ENCODE results near the gene PRKG1. TPM values are rescaled to one million over a fixed set of nuclear protein-coding genes. Genes with fewer than 3 reads are reported as not detected.

PRKG1 gene
- total RNA-seq, 1 experiment from 2014 or later: 16.5 TPM

DNA sequence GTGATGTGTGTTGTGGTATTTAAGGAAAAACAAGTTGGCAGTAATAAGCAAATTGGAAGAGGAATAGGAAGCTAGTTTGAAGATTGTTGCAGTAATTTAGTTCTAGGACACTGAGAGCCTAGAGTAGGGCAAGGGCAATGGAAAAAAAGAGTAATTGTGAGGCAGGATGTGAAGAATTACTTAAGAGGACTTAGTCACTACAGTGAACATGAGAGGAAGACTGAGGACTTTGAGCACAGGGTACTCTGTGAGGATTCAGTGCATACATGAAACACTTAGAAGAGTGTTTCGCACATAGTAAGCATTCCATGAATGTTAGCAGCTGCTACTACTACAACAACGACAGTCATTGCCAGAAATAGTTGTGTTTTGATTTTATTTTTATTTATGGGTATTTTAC lies 1208.9 kb downstream of the PRKG1 start:
- H3K27me3 Mint-ChIP-seq (ENCODE audit: low read depth): no peaks in the 10 kb centered on the region
- H3K4me3 Mint-ChIP-seq: no peak overlapping the region
- POLR2A ChIA-PET: no interaction called here
- ATAC-seq (no peak), DNase-seq (ENCODE audit: low spot score) (no peak)
- H3K27ac Mint-ChIP-seq: no peak overlapping the region
- CTCF ChIA-PET: no interaction called here
- H3K9me3 Mint-ChIP-seq: peaks cover 3% of the 10 kb centered on the region
- no peaks in the 10 kb centered on the region for H3K4me1 Mint-ChIP-seq
- 0 out of 2 replicates have a peak, but pooled peaks cover 3% of the 10 kb centered on the region for H3K36me3 Mint-ChIP-seq
- TF ChIP-seq OVOL2 (CRISPR knock-in tag; IDR thresholded peaks at IDR 0.05; ENCODE audit: borderline replicate concordance) (no peak), MYBL2 (CRISPR knock-in tag; IDR thresholded peaks at IDR 0.05) (no peak), SMAD4 (CRISPR knock-in tag; IDR thresholded peaks at IDR 0.05) (no peak), ZNF671 (CRISPR knock-in tag; IDR thresholded peaks at IDR 0.05) (no peak), ESRRA (CRISPR knock-in tag; IDR thresholded peaks at IDR 0.05; ENCODE audit: borderline replicate concordance) (no peak)
- TF ChIP-seq, protein P1, sequence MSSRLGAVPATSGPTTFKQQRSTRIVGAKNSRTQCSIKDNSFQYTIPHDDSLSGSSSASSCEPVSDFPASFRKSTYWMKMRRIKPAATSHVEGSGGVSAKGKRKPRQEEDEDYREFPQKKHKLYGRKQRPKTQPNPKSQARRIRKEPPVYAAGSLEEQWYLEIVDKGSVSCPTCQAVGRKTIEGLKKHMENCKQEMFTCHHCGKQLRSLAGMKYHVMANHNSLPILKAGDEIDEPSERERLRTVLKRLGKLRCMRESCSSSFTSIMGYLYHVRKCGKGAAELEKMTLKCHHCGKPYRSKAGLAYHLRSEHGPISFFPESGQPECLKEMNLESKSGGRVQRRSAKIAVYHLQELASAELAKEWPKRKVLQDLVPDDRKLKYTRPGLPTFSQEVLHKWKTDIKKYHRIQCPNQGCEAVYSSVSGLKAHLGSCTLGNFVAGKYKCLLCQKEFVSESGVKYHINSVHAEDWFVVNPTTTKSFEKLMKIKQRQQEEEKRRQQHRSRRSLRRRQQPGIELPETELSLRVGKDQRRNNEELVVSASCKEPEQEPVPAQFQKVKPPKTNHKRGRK (CRISPR knock-in tag; IDR thresholded peaks at IDR 0.05; ENCODE audit: borderline replicate concordance): no peak

DNA sequence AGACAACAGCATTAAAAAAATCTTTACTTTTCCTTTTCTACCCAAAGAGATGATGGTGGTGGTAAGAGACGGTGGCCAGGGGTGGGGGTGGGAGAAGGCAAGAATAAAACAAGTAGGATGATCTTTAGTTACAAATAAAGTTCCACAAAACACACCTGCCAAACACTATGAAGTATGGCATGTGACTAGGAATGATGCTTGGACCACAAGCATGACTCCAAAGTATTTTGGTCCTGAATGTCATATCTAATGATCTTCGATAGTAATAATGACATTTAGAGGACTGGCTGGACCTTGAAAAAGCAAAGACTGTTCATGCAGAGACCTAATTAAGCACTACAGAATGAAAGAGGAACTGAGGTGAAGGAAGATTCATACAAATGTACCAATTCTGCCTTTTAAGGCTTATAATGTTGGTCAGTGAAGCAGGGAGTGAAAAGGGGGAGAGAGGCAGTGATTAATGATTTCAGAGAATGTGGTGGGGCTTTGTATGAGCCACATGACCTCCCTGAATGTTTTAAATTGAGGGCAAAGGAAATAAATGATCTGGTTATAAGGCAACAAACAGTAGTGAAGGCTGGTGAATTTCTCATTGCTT lies 1210.2 kb downstream of the PRKG1 start:
- no peak for DNase-seq (ENCODE audit: low spot score)
- Mint-ChIP-seq H3K4me1 (no peaks in the 10 kb centered on the region), H3K4me3 (no peak overlapping the region), H3K9me3 (no peaks in the 10 kb centered on the region), H3K27me3 (ENCODE audit: low read depth) (no peaks in the 10 kb centered on the region), H3K27ac (peak overlapping the region; percentile 11; the same call in 1 of the 2 replicates), H3K36me3 (no peaks in the 10 kb centered on the region)
- TF ChIP-seq, protein P2, sequence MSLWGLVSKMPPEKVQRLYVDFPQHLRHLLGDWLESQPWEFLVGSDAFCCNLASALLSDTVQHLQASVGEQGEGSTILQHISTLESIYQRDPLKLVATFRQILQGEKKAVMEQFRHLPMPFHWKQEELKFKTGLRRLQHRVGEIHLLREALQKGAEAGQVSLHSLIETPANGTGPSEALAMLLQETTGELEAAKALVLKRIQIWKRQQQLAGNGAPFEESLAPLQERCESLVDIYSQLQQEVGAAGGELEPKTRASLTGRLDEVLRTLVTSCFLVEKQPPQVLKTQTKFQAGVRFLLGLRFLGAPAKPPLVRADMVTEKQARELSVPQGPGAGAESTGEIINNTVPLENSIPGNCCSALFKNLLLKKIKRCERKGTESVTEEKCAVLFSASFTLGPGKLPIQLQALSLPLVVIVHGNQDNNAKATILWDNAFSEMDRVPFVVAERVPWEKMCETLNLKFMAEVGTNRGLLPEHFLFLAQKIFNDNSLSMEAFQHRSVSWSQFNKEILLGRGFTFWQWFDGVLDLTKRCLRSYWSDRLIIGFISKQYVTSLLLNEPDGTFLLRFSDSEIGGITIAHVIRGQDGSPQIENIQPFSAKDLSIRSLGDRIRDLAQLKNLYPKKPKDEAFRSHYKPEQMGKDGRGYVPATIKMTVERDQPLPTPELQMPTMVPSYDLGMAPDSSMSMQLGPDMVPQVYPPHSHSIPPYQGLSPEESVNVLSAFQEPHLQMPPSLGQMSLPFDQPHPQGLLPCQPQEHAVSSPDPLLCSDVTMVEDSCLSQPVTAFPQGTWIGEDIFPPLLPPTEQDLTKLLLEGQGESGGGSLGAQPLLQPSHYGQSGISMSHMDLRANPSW (CRISPR knock-in tag; conservative IDR thresholded peaks at IDR 0.05; ENCODE audit: low read depth): no peak
- TF ChIP-seq ZNF423 (CRISPR knock-in tag; IDR thresholded peaks at IDR 0.05) (no peak), ETV6 (CRISPR knock-in tag; IDR thresholded peaks at IDR 0.05) (no peak), TEAD1 (CRISPR knock-in tag; IDR thresholded peaks at IDR 0.05) (no peak), NR3C1 (CRISPR knock-in tag; conservative IDR thresholded peaks at IDR 0.05; ENCODE audit: low read depth) (no peak), ATF1 (CRISPR knock-in tag; IDR thresholded peaks at IDR 0.05) (no peak)
- TF ChIP-seq, protein P3, sequence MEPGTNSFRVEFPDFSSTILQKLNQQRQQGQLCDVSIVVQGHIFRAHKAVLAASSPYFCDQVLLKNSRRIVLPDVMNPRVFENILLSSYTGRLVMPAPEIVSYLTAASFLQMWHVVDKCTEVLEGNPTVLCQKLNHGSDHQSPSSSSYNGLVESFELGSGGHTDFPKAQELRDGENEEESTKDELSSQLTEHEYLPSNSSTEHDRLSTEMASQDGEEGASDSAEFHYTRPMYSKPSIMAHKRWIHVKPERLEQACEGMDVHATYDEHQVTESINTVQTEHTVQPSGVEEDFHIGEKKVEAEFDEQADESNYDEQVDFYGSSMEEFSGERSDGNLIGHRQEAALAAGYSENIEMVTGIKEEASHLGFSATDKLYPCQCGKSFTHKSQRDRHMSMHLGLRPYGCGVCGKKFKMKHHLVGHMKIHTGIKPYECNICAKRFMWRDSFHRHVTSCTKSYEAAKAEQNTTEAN (CRISPR knock-in tag; IDR thresholded peaks at IDR 0.05): no peak
- ChIA-PET POLR2A (no interaction called here), CTCF (no interaction called here)
- ATAC-seq: no peak

DNA sequence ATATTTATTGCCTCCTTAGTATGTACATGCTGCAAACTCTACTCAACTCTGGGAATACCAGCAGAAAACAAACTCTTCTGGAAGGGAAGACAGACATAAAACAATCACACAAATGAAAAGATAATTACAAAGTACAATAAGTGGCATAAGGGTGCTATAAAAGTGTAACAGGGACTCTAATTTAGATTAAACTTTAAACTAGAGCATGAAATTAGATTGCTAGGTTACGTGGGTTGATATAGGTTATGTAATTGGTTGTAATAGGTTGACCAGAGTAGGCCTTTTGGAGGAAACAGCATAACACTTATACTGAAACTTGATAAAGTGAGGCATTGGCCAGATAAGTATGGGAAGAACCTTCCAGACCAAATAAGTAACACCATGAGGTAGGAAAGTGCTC lies 1213.6 kb downstream of the PRKG1 start:
- no peaks in the 10 kb centered on the region for H3K9me3 Mint-ChIP-seq
- H3K4me1 Mint-ChIP-seq: no peaks in the 10 kb centered on the region
- ATAC-seq (no peak), DNase-seq (ENCODE audit: low spot score) (no peak)
- ChIA-PET CTCF (no interaction called here), POLR2A (no interaction called here)
- H3K4me3 Mint-ChIP-seq: no peak overlapping the region
- no peaks in the 10 kb centered on the region for H3K36me3 Mint-ChIP-seq
- H3K27ac Mint-ChIP-seq: no peak overlapping the region
- no peaks in the 10 kb centered on the region for H3K27me3 Mint-ChIP-seq (ENCODE audit: low read depth)
- TF ChIP-seq SOX15 (CRISPR knock-in tag; IDR thresholded peaks at IDR 0.05) (no peak), ZNF121 (CRISPR knock-in tag; IDR thresholded peaks at IDR 0.05) (no peak), TEAD1 (CRISPR knock-in tag; IDR thresholded peaks at IDR 0.05) (no peak), GTF2I (CRISPR knock-in tag; conservative IDR thresholded peaks at IDR 0.05) (no peak)
- TF ChIP-seq, protein P4, sequence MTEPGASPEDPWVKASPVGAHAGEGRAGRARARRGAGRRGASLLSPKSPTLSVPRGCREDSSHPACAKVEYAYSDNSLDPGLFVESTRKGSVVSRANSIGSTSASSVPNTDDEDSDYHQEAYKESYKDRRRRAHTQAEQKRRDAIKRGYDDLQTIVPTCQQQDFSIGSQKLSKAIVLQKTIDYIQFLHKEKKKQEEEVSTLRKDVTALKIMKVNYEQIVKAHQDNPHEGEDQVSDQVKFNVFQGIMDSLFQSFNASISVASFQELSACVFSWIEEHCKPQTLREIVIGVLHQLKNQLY (CRISPR knock-in tag; IDR thresholded peaks at IDR 0.05): no peak
- TF ChIP-seq, protein P5, sequence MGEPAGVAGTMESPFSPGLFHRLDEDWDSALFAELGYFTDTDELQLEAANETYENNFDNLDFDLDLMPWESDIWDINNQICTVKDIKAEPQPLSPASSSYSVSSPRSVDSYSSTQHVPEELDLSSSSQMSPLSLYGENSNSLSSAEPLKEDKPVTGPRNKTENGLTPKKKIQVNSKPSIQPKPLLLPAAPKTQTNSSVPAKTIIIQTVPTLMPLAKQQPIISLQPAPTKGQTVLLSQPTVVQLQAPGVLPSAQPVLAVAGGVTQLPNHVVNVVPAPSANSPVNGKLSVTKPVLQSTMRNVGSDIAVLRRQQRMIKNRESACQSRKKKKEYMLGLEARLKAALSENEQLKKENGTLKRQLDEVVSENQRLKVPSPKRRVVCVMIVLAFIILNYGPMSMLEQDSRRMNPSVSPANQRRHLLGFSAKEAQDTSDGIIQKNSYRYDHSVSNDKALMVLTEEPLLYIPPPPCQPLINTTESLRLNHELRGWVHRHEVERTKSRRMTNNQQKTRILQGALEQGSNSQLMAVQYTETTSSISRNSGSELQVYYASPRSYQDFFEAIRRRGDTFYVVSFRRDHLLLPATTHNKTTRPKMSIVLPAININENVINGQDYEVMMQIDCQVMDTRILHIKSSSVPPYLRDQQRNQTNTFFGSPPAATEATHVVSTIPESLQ (CRISPR knock-in tag; IDR thresholded peaks at IDR 0.05): no peak
- TF ChIP-seq, protein P6, sequence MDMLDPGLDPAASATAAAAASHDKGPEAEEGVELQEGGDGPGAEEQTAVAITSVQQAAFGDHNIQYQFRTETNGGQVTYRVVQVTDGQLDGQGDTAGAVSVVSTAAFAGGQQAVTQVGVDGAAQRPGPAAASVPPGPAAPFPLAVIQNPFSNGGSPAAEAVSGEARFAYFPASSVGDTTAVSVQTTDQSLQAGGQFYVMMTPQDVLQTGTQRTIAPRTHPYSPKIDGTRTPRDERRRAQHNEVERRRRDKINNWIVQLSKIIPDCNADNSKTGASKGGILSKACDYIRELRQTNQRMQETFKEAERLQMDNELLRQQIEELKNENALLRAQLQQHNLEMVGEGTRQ (CRISPR knock-in tag; IDR thresholded peaks at IDR 0.05): no peak

All from WTC11 (cell line).